ENCODE results near the gene HELQ. TPM values are rescaled to one million over a fixed set of nuclear protein-coding genes. Genes with fewer than 3 reads are reported as not detected.
"Not testable (repeated sequence)": the region's sequence is repeated elsewhere in the genome, so short reads cannot be mapped to it uniquely, and the experiment has no call there.

HELQ gene
- total and polyA plus RNA-seq, 2 of the 4 experiments (the other 2 are of a cell fraction), result 8.8 to 9.1 TPM

DNA sequence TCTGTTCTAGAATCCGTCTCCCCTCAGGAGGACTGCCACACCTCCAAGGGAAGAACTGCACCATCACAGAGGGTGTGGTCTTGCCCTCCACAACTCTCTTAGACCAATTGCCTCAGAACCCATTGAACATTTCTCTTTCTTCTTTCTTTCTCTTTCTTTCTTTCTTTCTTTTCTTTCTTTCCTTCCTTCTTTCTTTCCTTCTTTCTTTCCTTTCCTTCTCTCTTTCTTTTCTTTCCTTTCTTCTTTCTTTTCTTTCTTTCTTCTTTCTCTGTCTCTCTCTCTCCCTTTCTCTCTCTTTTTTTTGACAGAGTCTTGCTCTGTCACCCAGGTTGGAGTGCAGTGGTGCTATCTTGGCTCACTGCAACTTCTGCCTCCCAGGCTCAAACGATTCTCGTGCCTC is 46.0 kb upstream of the HELQ start:
- H2AK5ac ChIP-seq (ENCODE audit: low read depth, low read length); H3K14ac ChIP-seq (replicated peaks; ENCODE audit: low read depth, low read length); H3K4me3 ChIP-seq (ENCODE audit: insufficient read depth, low read depth, low read length); H3K36me3 ChIP-seq (ENCODE audit: control insufficient read depth, insufficient read depth, low read length); H3K4me1 ChIP-seq (ENCODE audit: control insufficient read depth, insufficient read depth, low read length); H2AFZ ChIP-seq (replicated peaks; ENCODE audit: low read length, poor library complexity); H4K5ac ChIP-seq (ENCODE audit: low read depth, low read length); H4K20me1 ChIP-seq (ENCODE audit: insufficient read depth, low read length); POLR2A ChIA-PET (ENCODE audit: unreplicated experiment); H2BK20ac ChIP-seq (ENCODE audit: low read depth, low read length); dilution Hi-C loops (cut with HindIII; ENCODE audit: low sequenced_read_pairs, unreplicated experiment); H2BK15ac ChIP-seq (ENCODE audit: low read depth, low read length); H3K4ac ChIP-seq (ENCODE audit: low read depth, low read length); H4K91ac ChIP-seq (ENCODE audit: insufficient read depth, low read depth, low read length); H4K8ac ChIP-seq (ENCODE audit: low read depth in 2 of 2, low read length in 2 of 2); CTCF ChIA-PET; ATAC-seq (ENCODE audit: low read depth); DNase-seq; H3K27ac ChIP-seq (ENCODE audit: insufficient read depth, low read length); H3K27me3 ChIP-seq (ENCODE audit: control insufficient read depth, insufficient read depth, low read length); H2AK9ac ChIP-seq (replicated peaks; ENCODE audit: low read depth, low read length, poor library complexity); H3K23ac ChIP-seq (ENCODE audit: low read depth, low read length); H2BK120ac ChIP-seq (ENCODE audit: low read depth, low read length); BruUV-seq (replicated peaks); H3K9me3 ChIP-seq (ENCODE audit: control insufficient read depth, insufficient read depth, low read length); H3K9ac ChIP-seq (ENCODE audit: low read depth, low read length); H3K56ac ChIP-seq (ENCODE audit: extremely low read depth, insufficient read depth, low read length); H2BK5ac ChIP-seq (ENCODE audit: low read depth, low read length, poor library complexity, severe bottlenecking); H3K9me1 ChIP-seq (ENCODE audit: insufficient read depth, low read length); H3K4me2 ChIP-seq (ENCODE audit: low read depth, low read length); H3K79me1 ChIP-seq (ENCODE audit: low read depth in 1 of 2, low read length in 2 of 2); H3K18ac ChIP-seq (ENCODE audit: low read depth, low read length): not testable (repeated sequence)
- intact Hi-C loops (cut with micrococcal nuclease), result loop anchor here (5.0 kb wide), 1 partner anchor 756 kb away; no protein-coding TSS in a partner anchor
- in situ Hi-C loops (cut with MboI; ENCODE audit: low sequenced_read_pairs), result loop anchor here (25.0 kb wide), 2 partner anchors 761 to 1011 kb away; no protein-coding TSS in a partner anchor
- WGBS, 2 experiments (ENCODE audit: extremely low coverage in 2 of 2, insufficient read length in 1 of 2), result 82% methylated on average over 1 of the region's 3 CpGs; no CpG with 5 or more reads in 1 of the 2 experiments

Data from IMR-90 (cell line).